ENCODE measurements around the gene THBS1.

THBS1 gene

DNA sequence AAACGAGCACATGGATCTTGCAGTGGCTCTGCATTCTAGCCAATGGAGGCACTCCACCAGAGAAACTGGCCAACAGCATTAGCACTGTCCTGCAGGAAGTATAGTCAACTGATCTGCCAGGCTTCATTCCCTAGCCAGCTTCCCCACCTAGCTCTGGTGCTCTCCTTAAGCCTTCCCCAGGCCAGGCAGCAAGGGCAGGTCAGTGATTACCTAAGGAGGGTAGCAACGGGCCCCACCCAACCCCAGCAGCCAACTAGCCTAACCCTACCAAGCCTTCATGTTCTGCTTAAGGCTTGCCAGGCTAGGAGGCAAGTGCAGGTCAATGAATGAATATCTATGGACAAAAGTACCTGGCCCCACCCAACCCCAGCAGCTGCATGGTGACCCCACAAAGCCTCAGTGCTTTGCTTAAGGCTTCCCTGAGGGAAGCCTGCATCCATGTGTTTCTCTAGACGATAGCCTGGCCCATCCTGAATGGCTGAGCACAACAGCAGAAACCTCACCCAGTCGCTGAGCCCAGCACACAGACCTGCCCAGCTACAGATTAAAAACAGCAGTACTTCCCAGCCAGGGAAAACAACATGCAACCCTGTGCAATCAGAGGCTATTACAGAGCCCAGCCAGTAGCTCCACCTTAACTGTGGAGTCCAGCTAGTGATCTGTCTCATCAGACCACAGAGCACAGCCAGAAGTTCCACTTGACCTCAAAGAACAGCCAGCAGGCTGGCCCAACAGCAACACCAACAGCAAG is 28.5 kb downstream of the THBS1 start:
- no peak for DNase-seq

DNA sequence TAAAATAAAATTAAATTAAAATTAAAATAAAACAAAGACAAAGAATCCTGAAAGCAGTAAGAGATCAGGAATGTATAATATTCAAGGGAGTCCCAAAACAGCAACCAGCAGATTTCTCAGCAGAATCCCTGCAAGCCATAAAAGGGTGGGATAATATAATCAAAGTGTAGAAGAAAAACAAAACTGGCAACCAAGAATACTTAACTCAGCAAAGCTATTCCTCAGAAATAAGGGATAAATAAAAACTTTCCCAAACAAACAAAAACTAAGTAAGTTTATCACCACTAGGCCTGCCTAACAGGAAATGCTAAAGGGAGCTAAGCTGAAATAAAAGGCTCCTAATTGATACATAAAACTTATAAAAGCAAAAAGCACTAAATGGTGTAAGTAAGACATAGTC is 29.8 kb downstream of the THBS1 start:
- no peak for DNase-seq

DNA sequence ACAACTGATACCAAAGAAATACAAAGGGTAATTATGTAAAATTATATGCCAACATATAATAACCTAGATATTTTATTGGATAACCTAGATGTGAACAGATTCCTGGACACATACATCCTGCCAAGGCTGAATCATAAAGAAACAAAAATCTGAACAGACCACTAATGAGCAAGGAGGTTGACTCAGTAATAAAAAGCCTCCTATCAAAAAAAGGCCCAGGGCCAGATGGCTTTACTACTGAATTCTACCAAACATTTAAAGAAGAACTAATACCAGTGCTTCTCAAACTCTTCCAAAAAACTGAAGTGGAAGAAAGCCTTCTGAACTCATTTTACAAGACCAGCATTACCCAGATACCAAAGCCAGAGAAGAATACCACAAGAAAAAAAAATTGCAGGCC is 32.4 kb downstream of the THBS1 start:
- no peak for DNase-seq

DNA sequence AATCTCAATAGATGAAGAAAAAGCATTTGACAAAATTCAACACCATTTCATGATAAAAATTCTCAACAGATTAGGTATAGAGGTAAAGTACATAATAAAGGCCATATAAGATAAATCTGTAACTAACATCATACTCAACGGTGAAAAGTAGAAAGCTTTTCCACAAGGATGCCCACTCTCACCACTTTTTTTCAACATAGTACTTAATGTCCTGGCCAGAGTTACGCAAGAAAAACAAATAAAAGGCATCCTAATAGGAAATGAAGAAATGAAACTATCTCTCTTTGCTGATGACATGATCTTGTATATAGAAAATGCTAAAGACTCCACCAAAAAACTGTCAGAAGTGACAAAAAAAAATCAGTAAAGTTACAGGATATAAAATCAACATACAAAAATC is 33.0 kb downstream of the THBS1 start:
- DNase-seq: no peak

DNA sequence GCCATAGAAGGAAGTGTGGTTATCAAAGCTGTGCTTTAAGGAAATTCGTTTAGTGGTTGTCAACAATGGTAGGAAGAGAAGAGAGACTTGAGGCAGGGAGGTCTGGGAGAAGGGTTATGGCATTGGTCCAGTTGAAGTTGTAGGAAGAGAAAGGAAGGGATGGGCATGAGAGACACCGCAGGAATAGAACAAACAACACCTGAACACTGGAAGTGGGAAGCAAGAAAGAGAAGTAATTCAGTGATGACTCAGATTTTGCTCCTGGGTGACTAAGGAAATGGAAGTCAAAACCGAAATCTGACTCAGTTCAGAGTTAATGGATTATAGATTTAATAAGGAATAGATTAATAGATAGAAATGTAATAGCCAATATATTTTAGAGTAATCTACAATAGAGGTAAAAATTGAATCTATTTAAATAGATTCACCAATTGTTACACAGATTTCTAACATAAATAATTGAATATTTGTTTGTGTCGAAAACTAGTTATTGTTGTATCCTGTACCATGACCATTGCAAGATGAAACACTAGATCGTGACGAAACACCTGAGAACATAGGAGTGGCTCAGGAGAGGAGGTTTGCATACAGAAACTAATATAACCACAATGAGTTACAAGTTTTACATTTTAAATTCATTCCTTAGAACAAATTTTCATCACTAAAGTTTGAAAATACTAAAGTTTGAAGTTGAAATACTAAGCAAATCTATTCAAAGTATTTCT is 36.0 kb downstream of the THBS1 start:
- no peak for DNase-seq

DNA sequence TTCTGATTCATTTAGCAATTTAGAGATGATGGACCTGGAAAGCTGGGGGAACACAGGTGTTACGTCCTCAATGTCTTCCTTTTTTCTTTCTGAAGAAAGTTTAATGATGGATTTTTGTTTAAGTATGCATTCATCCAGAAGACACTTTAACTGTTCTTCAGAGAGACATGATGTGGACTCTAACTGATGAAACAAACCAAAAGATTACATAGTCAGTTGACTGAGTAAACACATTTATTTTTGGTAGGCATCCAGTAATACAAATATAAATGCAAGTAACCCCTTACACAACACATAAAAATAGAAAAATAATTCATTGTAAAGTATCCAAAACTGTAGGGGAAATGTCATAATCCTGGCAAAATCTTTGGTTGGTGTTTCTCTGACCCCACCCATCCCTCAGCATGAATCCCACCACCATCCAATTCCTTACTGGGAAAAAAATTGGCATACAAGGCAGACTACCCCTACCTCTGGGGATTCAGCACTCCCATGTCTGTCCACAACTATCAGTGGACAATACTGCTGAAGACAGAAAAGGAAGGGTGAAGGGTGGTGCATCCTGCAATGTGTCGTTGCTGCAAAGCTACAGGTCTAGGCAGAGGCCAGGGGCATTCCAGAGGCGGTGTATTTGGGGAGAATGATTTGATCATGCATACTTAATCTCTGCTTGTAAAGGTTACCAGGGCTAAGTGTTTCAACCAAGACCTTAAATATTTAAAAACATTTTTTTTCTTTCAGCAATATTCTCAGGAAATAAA is 37.4 kb downstream of the THBS1 start:
- DNase-seq: no peak

DNA sequence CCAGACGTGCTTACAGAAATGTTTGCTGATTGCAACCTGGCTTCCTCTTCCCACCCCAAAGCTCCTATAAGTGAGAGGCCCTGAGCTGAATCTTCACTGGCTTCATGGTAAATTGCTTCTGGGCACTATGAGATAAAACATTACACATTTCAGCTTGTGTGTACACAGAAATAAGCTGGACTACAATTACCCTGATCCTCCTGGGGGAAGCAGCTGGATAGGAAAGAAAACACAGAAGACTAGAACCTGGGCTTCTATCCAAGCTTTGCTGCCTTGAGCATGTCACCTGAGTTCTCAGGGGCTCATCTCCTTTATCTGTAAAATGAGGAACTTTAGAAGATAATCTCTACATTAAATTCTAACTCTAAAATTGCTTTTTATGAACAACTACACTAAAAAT is 40.3 kb downstream of the THBS1 start:
- no peak for DNase-seq

DNA sequence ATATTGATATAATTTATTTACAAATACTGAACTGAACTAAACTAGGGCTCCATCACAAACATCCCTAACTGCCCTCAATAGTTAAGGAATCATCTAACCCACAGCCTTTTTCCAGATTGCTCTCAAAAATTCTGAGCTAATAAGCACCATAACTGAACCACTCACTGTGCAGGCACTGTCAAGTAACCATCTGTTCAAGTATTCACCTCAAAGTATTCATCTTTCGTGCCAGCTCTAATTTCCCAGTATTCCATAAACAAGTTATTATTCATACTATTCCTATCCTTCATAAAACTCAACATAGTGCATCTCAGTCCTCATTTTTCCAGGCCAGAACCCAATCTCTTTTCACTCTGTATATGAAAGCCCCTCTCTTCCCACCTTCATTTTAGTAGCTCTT is 41.1 kb downstream of the THBS1 start:
- no peak for DNase-seq

DNA sequence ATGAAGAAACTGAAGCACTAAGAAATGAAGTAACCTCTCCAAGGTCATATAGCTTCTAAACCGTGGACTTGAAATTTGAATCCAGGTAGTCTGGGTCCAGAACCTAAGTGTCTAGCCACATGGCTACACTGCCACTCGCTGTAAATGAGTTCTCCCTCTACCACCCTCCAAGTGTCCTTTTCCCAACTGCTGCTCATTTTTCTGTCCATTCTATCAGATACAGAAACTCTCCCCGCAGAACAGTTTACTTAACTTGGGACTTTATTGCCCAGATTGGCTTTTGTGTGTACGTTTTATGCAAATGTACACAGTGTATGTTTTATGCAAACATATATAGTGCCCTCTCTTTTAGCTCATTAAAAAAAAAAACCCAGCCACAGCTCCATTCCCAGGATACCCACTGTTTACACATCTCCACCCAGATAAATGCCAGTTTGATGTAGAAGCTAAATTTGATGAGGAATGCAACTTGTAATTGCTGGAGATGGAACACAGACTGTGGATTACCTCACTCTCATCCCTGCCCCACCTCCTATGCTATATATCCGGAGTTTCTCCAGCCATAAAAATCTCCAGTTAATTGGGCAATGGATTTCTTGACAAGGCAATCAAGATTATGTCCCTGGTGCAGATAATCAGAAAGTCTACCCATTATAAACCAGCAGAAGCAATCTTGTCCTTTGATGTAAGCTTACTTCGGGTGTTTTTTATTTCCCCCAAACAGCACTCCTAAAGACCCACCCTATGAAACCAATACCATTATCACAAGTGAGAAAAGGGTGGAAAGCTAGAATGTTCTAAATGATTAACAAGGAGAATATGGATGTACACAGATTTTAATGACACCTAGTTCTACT is 42.0 kb downstream of the THBS1 start:
- DNase-seq: no peak

DNA sequence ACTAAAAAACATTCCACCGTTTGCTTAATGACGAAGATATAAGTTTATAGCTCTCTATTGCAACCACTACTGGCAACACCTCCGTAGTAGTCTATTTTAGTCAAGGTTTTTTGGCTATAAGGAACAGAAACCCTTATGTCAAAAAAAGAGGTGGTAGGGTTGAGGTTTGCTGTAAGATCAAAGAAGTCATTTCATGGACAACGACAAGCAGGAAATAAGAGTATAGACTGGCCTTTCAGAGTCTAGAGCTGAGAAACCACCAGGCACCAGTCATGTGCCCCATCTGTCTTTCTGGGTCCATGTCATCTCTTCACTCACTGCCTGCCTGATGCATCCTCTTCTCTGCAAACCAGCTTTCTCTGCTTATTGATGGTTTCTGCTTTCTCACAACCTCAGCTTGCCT is 42.7 kb downstream of the THBS1 start:
- DNase-seq: no peak

- no peak for DNase-seq
Observed at GRCh38 chr15:39624806-39625205, 43.9 kb downstream of the THBS1 start.

DNA sequence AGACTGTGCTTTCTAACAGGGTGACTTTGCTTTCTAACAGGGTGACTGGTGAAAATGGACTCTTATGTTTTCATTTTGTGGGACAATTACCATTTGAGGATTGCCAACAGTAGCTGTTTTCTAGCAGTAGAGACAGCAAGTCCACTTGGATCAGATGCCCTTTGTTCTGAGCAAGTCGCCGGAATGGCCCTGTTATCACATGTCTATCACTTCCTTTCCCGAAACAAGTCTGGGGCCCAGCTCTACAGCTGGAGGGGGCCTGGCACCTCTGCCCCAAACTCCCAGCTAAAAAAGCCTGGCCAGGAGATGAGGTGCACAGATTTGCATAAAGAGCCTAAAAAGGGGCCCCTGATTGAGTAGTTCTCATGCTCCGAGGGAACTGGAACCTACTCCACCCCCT is 44.6 kb downstream of the THBS1 start:
- no peak for DNase-seq

DNA sequence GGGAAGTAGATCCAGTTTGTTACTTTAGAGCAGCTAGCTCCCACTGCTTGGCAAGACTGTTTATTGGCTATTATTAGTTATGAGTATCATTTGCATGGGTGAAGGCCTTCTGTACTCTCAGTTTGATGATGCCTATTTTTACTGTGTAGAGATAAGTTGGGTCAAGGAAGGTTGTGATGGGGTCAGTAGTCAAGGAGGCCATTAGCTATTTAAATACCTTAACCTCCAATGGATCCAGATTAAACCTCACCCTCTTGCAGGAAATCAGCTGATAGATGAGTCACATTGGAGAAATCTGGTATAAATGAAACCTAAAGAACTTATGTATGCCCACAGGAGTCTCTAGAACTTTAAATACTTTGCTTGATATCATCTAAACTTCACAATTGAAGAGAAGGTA is 45.0 kb downstream of the THBS1 start:
- no peak for DNase-seq

DNA sequence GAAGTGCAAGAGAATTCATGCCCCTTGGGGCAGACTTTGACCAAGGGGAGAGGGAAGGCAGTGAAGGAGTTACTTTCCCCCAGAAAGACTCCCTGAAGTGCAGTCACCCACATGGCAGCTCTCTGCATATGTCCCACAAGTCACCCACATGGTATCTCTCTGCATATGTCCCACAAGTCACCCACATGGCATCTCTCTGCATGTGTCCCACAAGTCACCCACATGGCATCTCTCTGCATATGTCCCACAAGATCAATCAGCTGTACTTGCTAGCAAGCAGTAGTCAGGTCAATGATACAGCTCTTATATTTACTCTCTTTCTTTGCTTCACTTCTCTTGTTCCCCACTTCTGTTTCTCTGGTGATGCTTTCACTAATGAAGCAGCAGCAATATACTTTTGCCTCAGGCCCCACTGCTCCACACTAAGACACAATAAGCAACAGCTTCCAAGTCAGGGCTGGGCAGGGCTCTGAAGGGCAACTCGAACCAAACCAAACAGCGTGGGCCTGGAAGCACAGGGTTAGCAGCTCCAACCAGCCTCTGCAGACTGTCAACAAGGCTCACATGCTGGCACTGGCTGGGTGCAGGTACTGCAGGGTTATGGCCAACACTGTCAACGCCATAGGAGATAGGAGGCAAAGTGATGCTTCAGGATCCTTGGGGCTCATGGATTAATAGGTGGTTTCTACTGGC is 46.7 kb downstream of the THBS1 start:
- DNase-seq: no peak

GRCh38 chr15:39628144-39628508 is 47.2 kb downstream of the THBS1 start:
- no peak for DNase-seq

GRCh38 chr15:39628546-39629257 is 47.8 kb downstream of the THBS1 start:
- no peak for DNase-seq

- no peak for DNase-seq
Observed at GRCh38 chr15:39629371-39629770, 48.5 kb downstream of the THBS1 start.

DNA sequence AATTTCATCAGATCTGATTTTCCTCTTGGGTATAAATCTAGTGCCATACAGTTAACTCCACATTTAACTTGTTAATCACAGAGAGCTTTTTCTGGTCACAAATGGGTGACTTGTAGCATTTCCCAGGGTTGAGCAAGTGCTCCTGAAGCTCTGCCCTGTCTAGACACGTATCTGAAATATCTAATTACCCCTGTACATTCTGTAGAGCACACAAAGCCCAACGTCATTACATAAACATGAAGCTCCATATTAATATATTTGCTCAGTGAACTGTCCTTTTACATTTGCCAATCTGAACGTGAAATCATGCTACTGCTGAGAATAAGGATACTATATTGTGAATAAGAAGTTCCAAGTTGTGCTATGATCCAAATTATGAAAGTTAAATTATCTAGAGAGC is 49.0 kb downstream of the THBS1 start:
- no peak for DNase-seq

- no peak for DNase-seq
Observed at GRCh38 chr15:39631357-39631756, 50.5 kb downstream of the THBS1 start.

- no peak for DNase-seq
Observed at GRCh38 chr15:39638041-39638440, 57.2 kb downstream of the THBS1 start.

- DNase-seq: no peak
Observed at GRCh38 chr15:39639037-39639436, 58.2 kb downstream of the THBS1 start.

GRCh38 chr15:39640665-39641064 is 59.8 kb downstream of the THBS1 start:
- DNase-seq: no peak

Data from RPMI8226 (cell line).